HL-60 (cell line): ENCODE data around the gene IQCE.

Source experiments
- CTCF ChIP-seq: IDR thresholded peaks from one replicate; pipeline ENCODE4 v1.5.1; 2011; ENCODE audit warnings: low read length, control low read depth, inconsistent platforms; ENCODE audit not compliant: insufficient read depth
- POLR2AphosphoS5 ChIP-seq: IDR thresholded peaks from 2 replicates; pipeline ENCODE4 v1.6.1; 2012; ENCODE audit warnings: low read depth
- SPI1 ChIP-seq: IDR thresholded peaks from 2 replicates; pipeline ENCODE4 v1.6.1; 2012; ENCODE audit warnings: low read depth, mild to moderate bottlenecking, borderline replicate concordance

GRCh38 chr7:2649991-2650390 is 91.2 kb downstream of the IQCE start:
- TF ChIP-seq CTCF: no peak
- no peak for TF ChIP-seq POLR2AphosphoS5
- no peak for TF ChIP-seq SPI1
